D721Med (cell line): Measurements from ENCODE around the gene GALNT1.

Experiments used
- DNase-seq: peaks from one replicate; pipeline ENCODE4 v3.0.0; 2011; ENCODE audit warnings: low spot score; ENCODE audit not compliant: insufficient read length
- FAIRE-seq: peaks from 2 replicates; lab custom pipeline; 2011; peaks lifted over from hg19 to GRCh38; lab: Jason Lieb, UNC
- CTCF ChIP-seq: IDR thresholded peaks from 2 replicates; pipeline ENCODE4 v1.5.1; 2012; ENCODE audit warnings: mild to moderate bottlenecking, control low read depth; ENCODE audit not compliant: insufficient read depth; ENCODE audit errors: missing control alignments

Gene GALNT1

GRCh38 chr18:35584735-35585134, 3.2 kb downstream of the GALNT1 start:
- FAIRE-seq (no peak), DNase-seq (no peak)
- TF ChIP-seq CTCF, result no peak

- FAIRE-seq, result peak; percentile 82
- no peak for TF ChIP-seq CTCF
- no peak for DNase-seq
Measured at GRCh38 chr18:35585608-35586007, 4.1 kb downstream of the GALNT1 start.

- no peak for TF ChIP-seq CTCF
- DNase-seq (no peak), FAIRE-seq (no peak)
Measured at GRCh38 chr18:35588122-35588521, 6.6 kb downstream of the GALNT1 start.

- FAIRE-seq (no peak), DNase-seq (no peak)
- no peak for TF ChIP-seq CTCF
Measured at GRCh38 chr18:35588995-35589394, 7.5 kb downstream of the GALNT1 start.

- TF ChIP-seq CTCF, result no peak
- DNase-seq (no peak), FAIRE-seq (peak; percentile 16)
Measured at GRCh38 chr18:35589546-35589945, 8.0 kb downstream of the GALNT1 start.

- no peak for TF ChIP-seq CTCF
- DNase-seq (no peak), FAIRE-seq (no peak)
Measured at GRCh38 chr18:35590935-35591334, 9.4 kb downstream of the GALNT1 start.

- DNase-seq (no peak), FAIRE-seq (no peak)
- no peak for TF ChIP-seq CTCF
Measured at GRCh38 chr18:35592298-35592697, 10.8 kb downstream of the GALNT1 start.
